Uterus (tissue), 2 donors: ENCODE results near the gene LTBP1.

Experiments
- CTCF ChIP-seq, 4 experiments: fragments of 200-600 bp in 2 of 4; fragments of 450-650 bp in 2 of 4; sonication (generic) in 2 of 4; IDR thresholded peaks; one replicate each; pipeline ENCODE4 v1.5.1; 2016 to 2019; ENCODE audit warnings: antibody characterized with exemption in 4 of 4, mild to moderate bottlenecking in 2 of 4, moderate library complexity in 1 of 4
- POLR2A ChIP-seq, 2 donors: fragments of 450-650 bp; IDR thresholded peaks; one replicate each; pipeline ENCODE4 v1.6.1; 2016; ENCODE audit warnings: antibody characterized with exemption in 2 of 2, mild to moderate bottlenecking in 1 of 2, moderate library complexity in 1 of 2

- no peak for TF ChIP-seq CTCF (IDR thresholded peaks at IDR 0.05)
- TF ChIP-seq POLR2A (IDR thresholded peaks at IDR 0.05), result no peak
Measured at GRCh38 chr2:32977228-32977758, 30.5 kb downstream of the LTBP1 start.
